ENCODE results near the gene ASPN.

GRCh38 chr9:92432972-92433548, 49.2 kb downstream of the ASPN start:
- no peak for TF ChIP-seq CTCF (IDR thresholded peaks at IDR 0.05; ENCODE audit: extremely low read depth in 1 of 2, insufficient read depth in 1 of 2, low read depth in 1 of 2, low read length in 2 of 2)
- TF ChIP-seq JUN (IDR thresholded peaks at IDR 0.05; ENCODE audit: borderline replicate concordance, insufficient read depth, insufficient read length, low read depth): no peak
- no peak for TF ChIP-seq MYC (IDR thresholded peaks at IDR 0.05; ENCODE audit: low read depth, low read length)
- no peak for TF ChIP-seq POLR2A (IDR thresholded peaks at IDR 0.05; ENCODE audit: low read depth, low read length)
- no peak for TF ChIP-seq POLR2AphosphoS5 (IDR thresholded peaks at IDR 0.05; ENCODE audit: insufficient read depth, low read depth, low read length)

Measured in endothelial cell of umbilical vein (primary cell).